Bronchial epithelial cell (primary cell): ENCODE results near the gene BLID. TPM values are rescaled to one million over a fixed set of nuclear protein-coding genes. Genes with fewer than 3 reads are reported as not detected.

ENCODE experiments used
- DNase-seq: peaks from one replicate; pipeline ENCODE4 v3.0.0-alpha.2; 2010; ENCODE audit warnings: low read depth
- FAIRE-seq: peaks from 2 replicates; lab custom pipeline; 2011; peaks lifted over from hg19 to GRCh38; lab: Jason Lieb, UNC
- H3K27me3 ChIP-seq: 2 replicates; pipeline ENCODE4 v1.5.1; 2011; ENCODE audit warnings: low read length; ENCODE audit not compliant: control insufficient read depth, insufficient read depth
- H3K36me3 ChIP-seq: 2 replicates; pipeline ENCODE4 v1.5.1; 2011; ENCODE audit warnings: low read length; ENCODE audit not compliant: control insufficient read depth, insufficient read depth
- H3K4me3 ChIP-seq: 2 replicates; pipeline ENCODE4 v1.5.1; 2011; ENCODE audit warnings: mild to moderate bottlenecking, low read depth, low read length, control low read depth
- CTCF ChIP-seq: IDR thresholded peaks from 2 replicates; pipeline ENCODE4 v1.5.1; 2011; ENCODE audit warnings: mild to moderate bottlenecking, moderate library complexity, low read length, control low read depth, inconsistent platforms; ENCODE audit not compliant: insufficient read depth, severe bottlenecking
- total RNA-seq: library from RNA; depleted of rRNA; stranded (reverse); fragments of >200 nt; gene quantifications from 2 replicates; pipeline ENCODE4 v1.2.1, GENCODE V29; 2014

The BLID gene
- total RNA-seq, 1 donor from 2014 or later: not detected

GRCh38 chr11:122108192-122108799 is 7.7 kb downstream of the BLID start:
- peak; percentile 44 for DNase-seq
- TF ChIP-seq CTCF: peak; percentile 71
- Histone ChIP-seq H3K4me3 (no peak overlapping the region), H3K27me3 (no peaks in the 10 kb centered on the region), H3K36me3 (no peaks in the 10 kb centered on the region)
- no peak for FAIRE-seq

GRCh38 chr11:122107566-122107965 is 8.4 kb downstream of the BLID start:
- no peak for TF ChIP-seq CTCF
- H3K27me3 ChIP-seq: no peaks in the 10 kb centered on the region
- H3K36me3 ChIP-seq: no peaks in the 10 kb centered on the region
- FAIRE-seq (no peak), DNase-seq (peak; percentile 16)
- H3K4me3 ChIP-seq: no peak overlapping the region

- Histone ChIP-seq H3K36me3 (no peaks in the 10 kb centered on the region), H3K4me3 (no peak overlapping the region), H3K27me3 (no peaks in the 10 kb centered on the region)
- no peak for FAIRE-seq
- TF ChIP-seq CTCF: no peak
- DNase-seq: no peak
Measured at GRCh38 chr11:122107045-122107444, 9.0 kb downstream of the BLID start.

- Histone ChIP-seq H3K36me3 (no peaks in the 10 kb centered on the region), H3K27me3 (no peaks in the 10 kb centered on the region), H3K4me3 (no peak overlapping the region)
- TF ChIP-seq CTCF: no peak
- DNase-seq (no peak), FAIRE-seq (no peak)
Measured at GRCh38 chr11:122105044-122105758, 10.8 kb downstream of the BLID start.

GRCh38 chr11:122104341-122104740 is 11.7 kb downstream of the BLID start:
- TF ChIP-seq CTCF: no peak
- Histone ChIP-seq H3K27me3 (no peaks in the 10 kb centered on the region), H3K36me3 (no peaks in the 10 kb centered on the region), H3K4me3 (no peak overlapping the region)
- FAIRE-seq (no peak), DNase-seq (no peak)
